IgD-negative memory B cell (primary cell): ENCODE data around the gene PRKCA. TPM values are rescaled to one million over a fixed set of nuclear protein-coding genes. Genes with fewer than 3 reads are reported as not detected.

Source experiments
- H3K27ac Mint-ChIP-seq, 3 donors: one replicate each; pipeline ENCODE4 v1.8.0; 2020 to 2022; ENCODE audit warnings: mild to moderate bottlenecking in 3 of 3, mixed read lengths in 3 of 3, moderate library complexity in 1 of 3
- H3K27me3 Mint-ChIP-seq: one replicate; pipeline ENCODE4 v1.8.0; 2021; ENCODE audit warnings: mixed read lengths
- H3K36me3 Mint-ChIP-seq: one replicate; pipeline ENCODE4 v1.8.0; 2020; ENCODE audit warnings: mild to moderate bottlenecking, mixed read lengths
- H3K4me1 Mint-ChIP-seq, 3 donors: one replicate each; pipeline ENCODE4 v1.8.0; 2020 to 2022; ENCODE audit warnings: mixed read lengths in 3 of 3, mild to moderate bottlenecking in 1 of 3
- H3K4me3 Mint-ChIP-seq, 4 donors: one replicate each; pipeline ENCODE4 v1.8.0; 2020 to 2022; ENCODE audit warnings: mild to moderate bottlenecking in 4 of 4, mixed read lengths in 4 of 4, moderate library complexity in 3 of 4
- H3K9me3 Mint-ChIP-seq, 3 donors: one replicate each; pipeline ENCODE4 v1.8.0; 2020 to 2021; ENCODE audit warnings: mixed read lengths in 3 of 3, mild to moderate bottlenecking in 1 of 3
- polyA plus RNA-seq: library from polyadenylated mRNA; unstranded; fragments of 300-500 nt; fragmentation: Illumina TruSeq; gene quantifications from one replicate; pipeline ENCODE4 v1.2.3, GENCODE V29; 2021

The PRKCA gene
- polyA plus RNA-seq, 1 donor from 2014 or later, result 0.14 TPM

DNA sequence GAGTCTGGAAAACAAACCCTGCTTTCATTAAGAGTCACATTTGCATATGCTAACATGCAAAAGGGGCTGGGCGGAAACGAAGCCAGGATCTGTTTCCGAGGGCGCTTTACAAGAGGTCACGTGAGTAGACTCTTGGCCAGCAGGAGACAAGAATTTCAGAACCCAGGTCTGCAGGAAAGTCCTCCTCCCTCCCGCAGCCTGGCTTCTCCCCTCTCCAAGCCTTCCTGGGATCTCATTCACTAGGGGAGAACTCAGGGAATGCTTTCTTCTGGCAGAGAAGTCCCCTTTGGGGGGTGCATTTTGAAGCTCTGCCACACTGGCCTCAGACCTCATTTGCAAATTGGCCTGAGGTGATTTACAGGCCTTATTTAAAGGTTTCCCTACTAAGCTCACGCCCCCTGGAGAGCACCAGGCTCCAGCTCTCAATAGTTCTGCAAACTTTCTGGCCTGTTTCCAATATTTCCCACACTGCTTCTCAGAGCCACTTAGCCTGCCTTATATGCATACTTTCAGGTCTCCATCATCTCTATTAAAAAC is 475.3 kb downstream of the PRKCA start:
- Mint-ChIP-seq H3K4me3 (peak overlapping the region in 1 of 4 donors; percentile 27), H3K9me3 (peaks cover 0 to 2% (median 1%) of the 10 kb centered on the region in 3 donors), H3K27ac (no peak overlapping the region), H3K4me1 (peaks cover 0 to 5% (median 0%) of the 10 kb centered on the region in 3 donors), H3K36me3 (no peaks in the 10 kb centered on the region), H3K27me3 (peaks cover 16% of the 10 kb centered on the region)

GRCh38 chr17:66778531-66779236 is 476.3 kb downstream of the PRKCA start:
- H3K27ac Mint-ChIP-seq, result no peak overlapping the region
- no peaks in the 10 kb centered on the region for H3K36me3 Mint-ChIP-seq
- peaks cover 0 to 5% (median 0%) of the 10 kb centered on the region in 3 donors for H3K4me1 Mint-ChIP-seq
- peaks cover 0 to 2% (median 1%) of the 10 kb centered on the region in 3 donors for H3K9me3 Mint-ChIP-seq
- no peak overlapping the region for H3K4me3 Mint-ChIP-seq
- H3K27me3 Mint-ChIP-seq, result peaks cover 16% of the 10 kb centered on the region

GRCh38 chr17:66779237-66779606 is 476.8 kb downstream of the PRKCA start:
- Mint-ChIP-seq H3K27ac (peak overlapping the region in 1 of 3 donors; percentile 47), H3K4me1 (peaks cover 0 to 5% (median 0%) of the 10 kb centered on the region in 3 donors), H3K36me3 (no peaks in the 10 kb centered on the region), H3K4me3 (no peak overlapping the region), H3K27me3 (peaks cover 11% of the 10 kb centered on the region), H3K9me3 (peaks cover 0 to 2% (median 1%) of the 10 kb centered on the region in 3 donors)

DNA sequence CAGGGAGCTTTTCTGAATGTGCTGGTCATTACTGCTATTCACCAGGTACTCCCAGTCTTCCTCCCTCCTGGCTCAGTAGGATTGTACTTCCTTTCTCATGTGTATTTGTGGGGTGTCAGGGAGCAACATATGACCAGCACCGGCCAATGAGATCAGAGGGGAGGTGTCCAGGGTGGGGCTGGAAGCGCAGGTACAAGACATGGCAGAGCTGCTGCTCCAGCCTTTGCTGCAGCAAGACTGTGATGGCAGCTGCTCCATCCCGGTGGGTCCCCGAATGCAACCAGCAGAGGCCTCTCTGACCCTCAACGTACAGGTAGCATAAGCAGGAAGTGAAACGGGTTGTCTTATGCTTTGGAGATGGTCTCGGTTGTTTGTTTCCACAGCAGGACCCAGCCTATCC is 478.7 kb downstream of the PRKCA start:
- H3K4me3 Mint-ChIP-seq, result no peak overlapping the region
- no peaks in the 10 kb centered on the region for H3K4me1 Mint-ChIP-seq
- H3K27ac Mint-ChIP-seq, result no peak overlapping the region
- H3K9me3 Mint-ChIP-seq, result peaks cover 0 to 2% (median 0%) of the 10 kb centered on the region in 3 donors
- H3K36me3 Mint-ChIP-seq, result no peaks in the 10 kb centered on the region
- peaks cover 6% of the 10 kb centered on the region for H3K27me3 Mint-ChIP-seq

- Mint-ChIP-seq H3K27ac (no peak overlapping the region), H3K36me3 (no peaks in the 10 kb centered on the region)
Observed at GRCh38 chr17:66782851-66783250, 480.4 kb downstream of the PRKCA start.

DNA sequence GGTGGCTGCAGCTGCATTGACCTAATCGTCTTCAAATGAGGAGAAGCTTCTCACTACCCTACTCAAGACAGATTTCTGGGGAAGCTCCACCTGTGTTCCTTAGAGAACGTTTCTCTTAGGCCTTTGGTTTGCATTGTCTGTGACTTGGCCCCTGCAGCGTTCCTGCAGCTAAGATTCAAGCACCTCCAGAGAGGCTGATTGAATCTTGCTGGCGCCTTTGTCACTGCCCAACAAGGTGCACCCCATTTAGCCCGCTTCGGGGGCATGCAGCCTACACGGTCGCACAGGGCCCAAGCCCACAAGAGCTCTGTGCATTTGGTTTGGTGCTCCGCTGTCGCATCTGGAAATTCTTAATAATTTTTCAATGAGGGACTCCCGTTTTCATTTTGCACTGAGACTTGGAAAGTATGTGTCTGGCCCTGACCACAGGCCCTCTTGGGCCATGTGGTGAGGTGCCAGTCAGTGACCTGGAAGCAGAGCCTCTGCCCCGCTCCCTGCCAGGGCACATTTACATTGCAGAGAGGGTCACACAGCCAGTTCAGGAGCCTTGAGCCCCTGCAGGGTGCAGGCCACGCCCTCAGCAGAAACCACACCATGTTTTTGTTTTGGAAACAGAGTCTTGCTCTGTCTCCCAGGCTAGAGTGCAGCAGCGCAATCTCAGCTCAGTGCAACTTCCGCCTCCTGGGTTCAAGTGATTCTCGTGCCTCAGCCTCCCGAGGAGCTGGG is 481.4 kb downstream of the PRKCA start:
- H3K27ac Mint-ChIP-seq, result no peak overlapping the region
- no peak overlapping the region for H3K4me3 Mint-ChIP-seq
- H3K27me3 Mint-ChIP-seq, result no peaks in the 10 kb centered on the region
- H3K36me3 Mint-ChIP-seq, result no peaks in the 10 kb centered on the region
- peaks cover 0 to 2% (median 0%) of the 10 kb centered on the region in 3 donors for H3K9me3 Mint-ChIP-seq
- H3K4me1 Mint-ChIP-seq, result no peaks in the 10 kb centered on the region

More at GRCh38 chr17:66782851-66783250, 480.4 kb downstream of the PRKCA start:
- H3K4me3 Mint-ChIP-seq, result no peak overlapping the region
- H3K9me3 Mint-ChIP-seq, result peaks cover 0 to 2% (median 0%) of the 10 kb centered on the region in 3 donors
- no peaks in the 10 kb centered on the region for H3K27me3 Mint-ChIP-seq
- H3K4me1 Mint-ChIP-seq, result no peaks in the 10 kb centered on the region

- H3K36me3 Mint-ChIP-seq, result no peaks in the 10 kb centered on the region
Observed at GRCh38 chr17:66784621-66785364, 482.4 kb downstream of the PRKCA start.

GRCh38 chr17:66786107-66786506 is 483.7 kb downstream of the PRKCA start:
- peaks cover under 1% of the 10 kb centered on the region for H3K36me3 Mint-ChIP-seq
- no peak overlapping the region for H3K4me3 Mint-ChIP-seq
- peaks cover 0 to under 1% (median 0%) of the 10 kb centered on the region in 3 donors for H3K9me3 Mint-ChIP-seq
- H3K27me3 Mint-ChIP-seq, result peaks cover under 1% of the 10 kb centered on the region
- H3K4me1 Mint-ChIP-seq, result peaks cover under 1 to 2% (median 1%) of the 10 kb centered on the region in 3 donors
- H3K27ac Mint-ChIP-seq, result no peak overlapping the region

More at GRCh38 chr17:66784621-66785364, 482.4 kb downstream of the PRKCA start:
- Mint-ChIP-seq H3K27me3 (no peaks in the 10 kb centered on the region), H3K4me3 (no peak overlapping the region), H3K4me1 (no peaks in the 10 kb centered on the region), H3K9me3 (peaks cover 0 to 2% (median 0%) of the 10 kb centered on the region in 3 donors), H3K27ac (no peak overlapping the region)

GRCh38 chr17:66787914-66788313 is 485.5 kb downstream of the PRKCA start:
- H3K27ac Mint-ChIP-seq, result no peak overlapping the region
- peaks cover 6% of the 10 kb centered on the region for H3K27me3 Mint-ChIP-seq
- no peak overlapping the region for H3K4me3 Mint-ChIP-seq
- H3K4me1 Mint-ChIP-seq, result peaks cover 8 to 9% (median 8%) of the 10 kb centered on the region in 3 donors
- no peaks in the 10 kb centered on the region for H3K9me3 Mint-ChIP-seq
- H3K36me3 Mint-ChIP-seq, result peaks cover 3% of the 10 kb centered on the region

- peaks cover 4% of the 10 kb centered on the region for H3K36me3 Mint-ChIP-seq
- no peaks in the 10 kb centered on the region for H3K9me3 Mint-ChIP-seq
- H3K27ac Mint-ChIP-seq, result no peak overlapping the region
- H3K27me3 Mint-ChIP-seq, result peaks cover 6% of the 10 kb centered on the region
- H3K4me1 Mint-ChIP-seq, result peaks cover 8 to 9% (median 8%) of the 10 kb centered on the region in 3 donors
- no peak overlapping the region for H3K4me3 Mint-ChIP-seq
Observed at GRCh38 chr17:66789093-66789492, 486.7 kb downstream of the PRKCA start.

DNA sequence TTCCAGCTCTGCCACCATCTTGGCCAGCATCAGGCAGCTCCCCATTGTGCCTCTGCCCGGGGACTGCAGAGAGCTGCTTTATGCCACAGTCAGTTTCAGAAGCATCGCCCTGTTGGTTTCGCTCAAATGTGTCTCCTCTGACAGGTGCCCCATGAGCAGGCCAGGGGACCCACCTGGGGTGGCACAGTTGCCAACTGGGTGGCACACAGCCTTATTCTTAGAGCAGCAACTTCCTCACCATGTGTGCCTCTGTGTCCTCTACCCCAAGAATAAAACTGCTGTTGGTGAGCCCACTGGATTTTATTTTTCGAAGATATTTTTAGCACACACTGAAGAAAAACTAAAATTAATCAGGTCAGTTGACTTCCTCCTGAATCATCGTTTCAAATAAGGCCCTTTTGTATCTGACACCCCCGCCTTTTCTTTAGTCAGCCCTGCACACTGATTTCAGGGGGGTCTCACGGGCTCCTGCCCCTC is 487.6 kb downstream of the PRKCA start:
- Mint-ChIP-seq H3K4me3 (no peak overlapping the region), H3K9me3 (no peaks in the 10 kb centered on the region), H3K36me3 (peaks cover 4% of the 10 kb centered on the region), H3K4me1 (peaks cover 8 to 9% (median 8%) of the 10 kb centered on the region in 3 donors), H3K27ac (no peak overlapping the region), H3K27me3 (peaks cover 6% of the 10 kb centered on the region)

DNA sequence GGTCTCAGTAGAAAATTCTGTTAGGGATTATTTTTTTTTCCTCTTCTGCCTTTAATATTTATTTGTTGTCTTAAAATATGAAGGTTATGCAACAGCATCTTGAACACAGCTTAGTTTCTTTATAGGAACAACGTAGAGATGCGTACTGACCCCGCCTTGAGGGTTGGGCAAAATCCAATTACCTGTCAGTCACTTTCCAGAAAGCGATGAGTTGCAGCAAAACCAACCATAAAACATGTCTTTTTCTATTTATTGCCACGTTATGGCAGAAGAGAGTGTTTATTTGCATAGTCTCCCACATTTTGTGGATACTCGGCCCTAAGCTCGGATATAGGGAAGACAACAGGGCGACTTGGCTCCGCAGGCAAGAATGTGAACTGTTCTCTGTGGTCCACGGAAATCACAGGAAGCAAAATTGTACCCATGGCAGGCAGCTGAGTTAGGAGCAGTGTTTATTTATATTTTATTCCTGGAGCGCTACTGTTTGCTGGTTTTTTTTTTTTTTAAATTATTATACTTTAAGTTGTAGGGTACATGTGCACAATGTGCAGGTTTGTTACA is 488.2 kb downstream of the PRKCA start:
- Mint-ChIP-seq H3K36me3 (peaks cover 4% of the 10 kb centered on the region), H3K4me1 (peaks cover 8 to 9% (median 8%) of the 10 kb centered on the region in 3 donors), H3K9me3 (no peaks in the 10 kb centered on the region), H3K4me3 (no peak overlapping the region), H3K27me3 (peaks cover 6% of the 10 kb centered on the region), H3K27ac (no peak overlapping the region)

DNA sequence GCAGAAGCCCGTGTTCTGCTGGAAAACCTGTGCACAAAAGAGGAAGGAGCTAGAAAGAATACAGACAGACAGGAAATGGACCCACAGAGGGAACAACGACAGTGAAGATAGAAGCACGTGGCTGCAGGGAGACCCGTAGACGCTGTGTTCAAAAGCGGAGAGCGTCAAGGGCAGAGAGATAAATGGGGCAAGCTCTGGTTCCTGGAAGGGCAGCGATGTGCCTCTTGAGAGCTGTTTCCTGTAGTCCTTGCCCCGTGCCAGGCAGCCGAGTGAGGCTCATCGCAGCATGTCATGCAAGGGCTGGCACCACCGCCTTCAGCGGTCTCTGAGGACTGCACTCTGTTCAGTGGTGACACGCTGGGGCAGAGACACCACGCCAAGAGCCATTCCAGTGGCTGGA is 488.9 kb downstream of the PRKCA start:
- H3K4me3 Mint-ChIP-seq, result peak overlapping the region in 3 of 4 donors; percentile 38 to 67 (median 64)
- H3K27me3 Mint-ChIP-seq, result peaks cover 6% of the 10 kb centered on the region
- H3K4me1 Mint-ChIP-seq, result peaks cover 8 to 9% (median 8%) of the 10 kb centered on the region in 3 donors
- H3K27ac Mint-ChIP-seq, result no peak overlapping the region
- H3K36me3 Mint-ChIP-seq, result peaks cover 4% of the 10 kb centered on the region
- no peaks in the 10 kb centered on the region for H3K9me3 Mint-ChIP-seq

GRCh38 chr17:66793814-66794213 is 491.4 kb downstream of the PRKCA start:
- peaks cover 7% of the 10 kb centered on the region for H3K27me3 Mint-ChIP-seq
- peaks cover 8 to 9% (median 8%) of the 10 kb centered on the region in 3 donors for H3K4me1 Mint-ChIP-seq
- H3K4me3 Mint-ChIP-seq, result no peak overlapping the region
- peaks cover 4% of the 10 kb centered on the region for H3K36me3 Mint-ChIP-seq
- no peak overlapping the region for H3K27ac Mint-ChIP-seq
- H3K9me3 Mint-ChIP-seq, result no peaks in the 10 kb centered on the region
